Epithelial cell of proximal tubule (primary cell): ENCODE data around the gene VEZT. TPM values are rescaled to one million over a fixed set of nuclear protein-coding genes. Genes with fewer than 3 reads are reported as not detected.

Source experiments
- DNase-seq: peaks from one replicate; pipeline ENCODE4 v3.0.0-alpha.2; 2011; ENCODE audit warnings: low read depth
- H3K4me3 ChIP-seq: 2 replicates; pipeline ENCODE4 v1.5.1; 2011; ENCODE audit warnings: low read depth, mild to moderate bottlenecking, low read length
- CTCF ChIP-seq: conservative IDR thresholded peaks from 2 replicates; pipeline ENCODE4 v1.5.1; 2012; ENCODE audit warnings: low read depth, mild to moderate bottlenecking, low read length
- total RNA-seq: library from RNA; depleted of rRNA; stranded (reverse); fragments of >200 nt; gene quantifications from 2 replicates; pipeline ENCODE4 v1.2.3, GENCODE V29; 2015

Gene VEZT
- total RNA-seq, 1 donor from 2014 or later: 99.4 TPM

DNA sequence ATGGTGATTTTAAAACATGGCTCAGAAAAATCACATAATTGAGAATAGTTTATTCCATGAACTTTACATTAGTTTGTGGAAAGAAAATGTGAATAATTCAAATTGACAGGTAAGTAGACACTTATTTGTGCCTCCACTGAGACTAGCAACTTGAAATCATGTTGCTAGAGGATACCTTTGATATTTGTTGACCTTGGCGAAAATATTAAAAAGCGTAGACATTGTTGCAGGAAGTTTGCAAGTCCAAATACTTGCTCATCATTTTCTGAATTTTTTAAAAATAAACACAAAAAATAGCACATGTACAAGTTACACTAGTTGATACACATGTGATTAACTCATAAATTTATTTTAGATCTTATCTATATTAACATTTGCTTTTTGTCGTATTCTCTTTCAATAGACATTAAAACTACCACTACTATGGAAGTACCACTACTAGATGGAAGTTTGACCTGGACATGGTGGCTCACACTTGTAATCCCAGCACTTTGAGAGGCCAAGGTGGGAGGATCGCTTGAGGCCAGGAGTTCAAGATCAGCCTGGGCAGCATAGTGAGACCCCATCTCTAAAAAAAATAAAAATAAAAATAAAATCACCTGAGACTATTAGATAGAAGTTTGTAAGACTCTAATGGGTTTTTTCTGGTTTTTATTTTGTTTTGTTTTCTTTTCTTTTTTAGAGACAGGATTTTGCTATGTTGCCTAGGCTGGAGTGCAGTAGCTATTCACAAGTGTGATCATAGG, 24.3 kb downstream of the VEZT start:
- TF ChIP-seq CTCF: no peak
- no peak overlapping the region for H3K4me3 ChIP-seq
- no peak for DNase-seq

DNA sequence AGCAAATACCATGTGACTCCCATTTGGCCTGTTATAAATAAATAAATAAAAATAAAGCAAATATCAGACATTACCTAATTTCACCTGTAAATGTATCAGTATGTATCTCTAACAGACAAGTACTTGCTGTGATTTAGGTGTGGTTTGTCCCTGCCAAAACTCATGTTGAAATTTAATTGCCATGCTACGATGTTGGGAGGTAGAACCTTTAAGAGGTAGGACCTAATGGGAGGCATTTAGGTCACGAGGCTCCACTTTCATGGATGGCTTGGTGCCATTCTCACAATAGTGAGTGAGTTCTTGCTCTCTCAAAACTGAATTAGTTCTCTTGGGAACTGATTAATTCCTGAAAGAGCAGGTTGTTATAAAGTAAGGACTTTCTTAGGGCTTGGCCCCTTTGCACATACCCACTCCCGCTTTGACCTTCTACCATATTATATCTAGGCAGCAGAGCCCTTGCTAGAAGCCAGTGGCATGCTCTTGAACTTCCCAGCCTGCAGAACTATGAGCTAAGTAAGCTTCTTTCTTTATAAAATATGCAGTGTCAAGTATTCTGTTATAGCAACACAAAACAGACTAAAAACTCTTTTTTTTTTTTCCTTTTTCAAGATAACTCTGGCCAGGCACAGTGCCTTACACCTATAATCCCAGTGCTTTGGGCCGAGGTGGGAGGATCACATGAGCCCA, 26.0 kb downstream of the VEZT start:
- no peak overlapping the region for H3K4me3 ChIP-seq
- TF ChIP-seq CTCF: no peak
- no peak for DNase-seq

DNA sequence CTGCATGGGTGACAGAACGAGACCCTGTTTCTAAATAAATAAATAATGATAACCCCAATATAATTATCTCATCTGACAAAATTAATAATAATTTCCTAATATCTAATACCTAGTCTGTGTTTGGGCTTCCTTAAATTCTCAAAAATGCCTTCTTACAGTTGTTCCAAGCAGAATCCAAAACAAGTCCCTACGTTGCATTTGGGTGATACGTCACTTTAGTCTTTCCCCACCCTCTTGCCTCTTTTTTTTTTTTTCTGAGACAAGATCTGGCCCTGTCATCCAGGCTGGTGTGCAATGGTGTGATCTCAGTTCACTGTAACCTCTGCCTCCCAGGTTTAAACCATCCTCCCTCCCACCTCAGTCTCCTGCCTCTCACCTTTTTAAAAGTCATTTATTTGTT, 26.7 kb downstream of the VEZT start:
- no peak for TF ChIP-seq CTCF
- no peak for DNase-seq
- no peak overlapping the region for H3K4me3 ChIP-seq

GRCh38 chr12:95248095-95248494, 30.5 kb downstream of the VEZT start:
- no peak for DNase-seq
- TF ChIP-seq CTCF: no peak
- H3K4me3 ChIP-seq: no peak overlapping the region

- no peak overlapping the region for H3K4me3 ChIP-seq
- no peak for TF ChIP-seq CTCF
- no peak for DNase-seq
Measured at GRCh38 chr12:95248604-95249360, 31.2 kb downstream of the VEZT start.

DNA sequence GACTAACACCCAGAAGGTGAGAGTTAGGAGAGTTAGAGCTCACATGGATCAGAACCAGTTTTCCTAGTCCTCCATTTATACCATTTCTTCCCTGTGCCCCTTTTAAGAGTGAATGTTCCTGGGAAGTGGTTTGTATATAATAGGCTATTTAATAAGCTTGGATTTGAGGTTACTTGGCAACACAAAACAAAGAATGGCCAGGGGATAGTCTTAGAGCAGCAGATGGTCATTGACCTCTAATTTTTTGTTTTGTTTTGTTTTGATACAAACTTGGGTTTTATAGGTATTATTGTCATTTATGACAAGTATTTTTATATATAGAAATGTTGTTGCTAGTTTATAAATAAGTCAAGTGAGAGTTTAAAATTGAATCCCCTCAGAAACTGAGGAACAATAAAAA, 35.8 kb downstream of the VEZT start:
- H3K4me3 ChIP-seq: no peak overlapping the region
- DNase-seq: no peak

More for the DNA sequence above, 35.8 kb downstream of the VEZT start:
- TF ChIP-seq CTCF: no peak
